Panc1 (cell line): ENCODE data around the gene TNRC6C. TPM values are rescaled to one million over a fixed set of nuclear protein-coding genes. Genes with fewer than 3 reads are reported as not detected.

ENCODE experiments used
- ATAC-seq: fragments of 200-7000 bp; cut with Tn5 transposase; 2 replicates; pipeline ENCODE4 v1.9.1; 2020; ENCODE audit warnings: mild to moderate bottlenecking, moderate library complexity
- BruUV-seq: library from RNA; stranded (reverse); fragments of 400-500 nt; replicated peaks from 2 replicates; lab custom pipeline; 2021; lab: Mats Ljungman, UMichigan
- CTCF ChIA-PET: fragments of 300-600 bp; sonication (Branson Sonifier 250); formaldehyde crosslinking; loops from one replicate; lab custom pipeline; 2022; ENCODE audit warnings: antibody characterized with exemption; lab: Charles Lee
- POLR2A ChIA-PET: fragments of 300-600 bp; sonication (Branson Sonifier 250); formaldehyde crosslinking; loops from one replicate; lab custom pipeline; 2022; ENCODE audit warnings: antibody characterized with exemption; lab: Charles Lee
- DNase-seq: peaks from one replicate; pipeline ENCODE4 v3.0.0-alpha.2; 2010; ENCODE audit warnings: low read depth, low spot score
- H3K27ac ChIP-seq: 2 replicates; pipeline ENCODE4 v1.5.1; 2011; ENCODE audit warnings: mild to moderate bottlenecking, low read length, inconsistent platforms
- H3K27me3 ChIP-seq: fragments of 200-500 bp; sonication (Bioruptor generic); 2 replicates; pipeline ENCODE4 v1.6.0; 2014; ENCODE audit warnings: low read length, inconsistent platforms; ENCODE audit not compliant: control insufficient read depth, insufficient read depth
- H3K36me3 ChIP-seq: fragments of 200-500 bp; sonication (Bioruptor generic); 2 replicates; pipeline ENCODE4 v1.5.1; 2014; ENCODE audit warnings: inconsistent platforms, mild to moderate bottlenecking, low read length, moderate library complexity; ENCODE audit not compliant: control insufficient read depth, insufficient read depth
- H3K4me1 ChIP-seq: 2 replicates; pipeline ENCODE4 v1.5.1; 2011; ENCODE audit warnings: inconsistent platforms, mild to moderate bottlenecking, low read length, moderate library complexity; ENCODE audit not compliant: control insufficient read depth, insufficient read depth
- H3K4me3 ChIP-seq, 2 experiments: 2 replicates each; pipeline ENCODE4 v1.5.1; 2011 to 2012; ENCODE audit warnings: low read depth in 2 of 2, low read length in 2 of 2, mild to moderate bottlenecking in 2 of 2, inconsistent platforms in 1 of 2, moderate library complexity in 1 of 2
- H3K9me3 ChIP-seq: fragments of 200-500 bp; sonication (Bioruptor generic); 2 replicates; pipeline ENCODE4 v1.5.1; 2014; ENCODE audit warnings: low read depth, mild to moderate bottlenecking, inconsistent platforms, low read length, moderate library complexity; ENCODE audit not compliant: control insufficient read depth, insufficient read depth
- CTCF ChIP-seq: fragments of 450-650 bp; IDR thresholded peaks from 2 replicates; pipeline ENCODE4 v1.5.1; 2017; ENCODE audit warnings: mild to moderate bottlenecking
- POLR2AphosphoS5 ChIP-seq: IDR thresholded peaks from 2 replicates; pipeline ENCODE4 v1.6.1; 2012; ENCODE audit warnings: mild to moderate bottlenecking, low read depth, low read length, moderate library complexity
- REST ChIP-seq, 2 experiments: IDR thresholded peaks; 2 replicates each; pipeline ENCODE4 v1.6.1; 2011 to 2012; ENCODE audit warnings: low read depth in 2 of 2, control low read depth in 1 of 2, low read length in 1 of 2, mild to moderate bottlenecking in 1 of 2, moderate library complexity in 1 of 2; ENCODE audit not compliant: insufficient read depth in 1 of 2
- SIN3A ChIP-seq: IDR thresholded peaks from 2 replicates; pipeline ENCODE4 v1.6.1; 2012; ENCODE audit warnings: low read depth, mild to moderate bottlenecking, low read length, moderate library complexity, borderline replicate concordance; ENCODE audit not compliant: insufficient read depth
- TCF7L2 ChIP-seq: IDR thresholded peaks from 2 replicates; pipeline ENCODE4 v1.6.1; 2011; ENCODE audit warnings: mild to moderate bottlenecking, low read depth, low read length, inconsistent platforms
- in situ Hi-C: cut with HindIII; loops from 2 replicates; pipeline ENCODE4 v1.10.0; 2016; ENCODE audit warnings: low sequenced_read_pairs, low pct_unique_long_range_greater_than_20kb
- intact Hi-C: fragments of 100-400 bp; cut with micrococcal nuclease; formaldehyde crosslinking; loops from one replicate; pipeline ENCODE4 v1.10.0; 2022; ENCODE audit not compliant: unreplicated experiment
- total RNA-seq: library from RNA; stranded (reverse); gene quantifications from one replicate; pipeline ENCODE4 v1.2.1, GENCODE V29; 2021; ENCODE audit not compliant: unreplicated experiment

Gene TNRC6C
- total RNA-seq, 1 experiment from 2014 or later = 10.1 TPM

GRCh38 chr17:78096093-78096492 is 137.6 kb downstream of the TNRC6C start:
- in situ Hi-C loops = no loop called here

GRCh38 chr17:78101112-78101511 is 142.6 kb downstream of the TNRC6C start:
- Histone ChIP-seq H3K36me3 (no peaks in the 10 kb centered on the region), H3K27ac (no peak overlapping the region), H3K27me3 (no peaks in the 10 kb centered on the region), H3K4me3 (no peak overlapping the region), H3K4me1 (no peaks in the 10 kb centered on the region), H3K9me3 (no peaks in the 10 kb centered on the region)
- ChIA-PET POLR2A (interaction anchor here (0.5 kb wide), 1 partner anchor 10 kb away, joined by 7 read pairs; no protein-coding TSS in a partner anchor), CTCF (no interaction called here)
- DNase-seq = no peak
- ATAC-seq = no peak
- TF ChIP-seq TCF7L2 = no peak
- no peak for TF ChIP-seq POLR2AphosphoS5
- no peak for TF ChIP-seq SIN3A
- no peak for TF ChIP-seq CTCF
- TF ChIP-seq REST (IDR thresholded peaks at IDR 0.05; ENCODE audit: insufficient read depth in 1 of 2, low read depth in 2 of 2, low read length in 1 of 2) = no peak
- in situ Hi-C loops = no loop called here
- BruUV-seq = no TSS peak
- intact Hi-C loops = no loop called here

More at GRCh38 chr17:78096093-78096492, 137.6 kb downstream of the TNRC6C start:
- DNase-seq = no peak
- no peaks in the 10 kb centered on the region for H3K4me1 ChIP-seq
- TF ChIP-seq POLR2AphosphoS5 (no peak), TCF7L2 (no peak), CTCF (no peak), REST (IDR thresholded peaks at IDR 0.05; ENCODE audit: insufficient read depth in 1 of 2, low read depth in 2 of 2, low read length in 1 of 2) (no peak), SIN3A (no peak)
- no peak overlapping the region for H3K4me3 ChIP-seq
- H3K9me3 ChIP-seq = no peaks in the 10 kb centered on the region
- no TSS peak for BruUV-seq
- intact Hi-C loops = no loop called here
- H3K36me3 ChIP-seq = no peaks in the 10 kb centered on the region
- H3K27me3 ChIP-seq = no peaks in the 10 kb centered on the region
- no peak for ATAC-seq
- ChIA-PET CTCF (no interaction called here), POLR2A (interaction anchor here (0.6 kb wide), 1 partner anchor 260 kb away, joined by 3 read pairs; no protein-coding TSS in a partner anchor)
- H3K27ac ChIP-seq = no peak overlapping the region
